Tibial artery (tissue), 4 donors: ENCODE results near the gene FAM3D.

Source experiments
- DNase-seq, 2 donors: peaks; one replicate each; pipeline ENCODE4 v3.0.0-alpha.2; 2019
- H3K27ac ChIP-seq, 2 donors: fragments of 200-600 bp; sonication (generic) in 1 of 2; 1 replicate in 1 of 2; 2 replicates in 1 of 2; pipeline ENCODE4 v1.5.1; 2018 to 2019; ENCODE audit warnings: mild to moderate bottlenecking in 1 of 2
- H3K27me3 ChIP-seq, 2 donors: fragments of 200-600 bp; sonication (generic) in 1 of 2; one replicate each; pipeline versions ENCODE4 v1.5.1 to v1.6.0; 2016 to 2019
- H3K36me3 ChIP-seq, 3 donors: fragments of 200-600 bp; sonication (generic) in 2 of 3; one replicate each; pipeline ENCODE4 v1.5.1; 2016 to 2019; ENCODE audit warnings: mild to moderate bottlenecking in 2 of 3
- H3K4me1 ChIP-seq, 4 donors: fragments of 200-600 bp; sonication (generic) in 2 of 4; 1 replicate in 3 of 4; 2 replicates in 1 of 4; pipeline ENCODE4 v1.5.1; 2016 to 2019
- H3K4me3 ChIP-seq, 2 donors: fragments of 200-600 bp; sonication (generic) in 1 of 2; 1 replicate in 1 of 2; 2 replicates in 1 of 2; pipeline ENCODE4 v1.5.1; 2018 to 2019; ENCODE audit warnings: mild to moderate bottlenecking in 2 of 2
- H3K9me3 ChIP-seq, 3 donors: fragments of 200-600 bp; sonication (generic) in 1 of 3; one replicate each; pipeline ENCODE4 v1.5.1; 2016 to 2019
- intact Hi-C: fragments of 100-400 bp; cut with DNase I; formaldehyde crosslinking; loops from one replicate; pipeline ENCODE4 v1.15.0; 2023; ENCODE audit warnings: low total_unique reads
- TF ChIP-seq, protein P1 (sequence below), 2 experiments: fragments of 200-600 bp in 1 of 2; fragments of 450-650 bp in 1 of 2; IDR thresholded peaks; one replicate each; pipeline ENCODE4 v1.5.1; 2017 to 2019; ENCODE audit warnings: antibody characterized with exemption in 2 of 2, mild to moderate bottlenecking in 1 of 2, moderate library complexity in 1 of 2

FAM3D gene

DNA sequence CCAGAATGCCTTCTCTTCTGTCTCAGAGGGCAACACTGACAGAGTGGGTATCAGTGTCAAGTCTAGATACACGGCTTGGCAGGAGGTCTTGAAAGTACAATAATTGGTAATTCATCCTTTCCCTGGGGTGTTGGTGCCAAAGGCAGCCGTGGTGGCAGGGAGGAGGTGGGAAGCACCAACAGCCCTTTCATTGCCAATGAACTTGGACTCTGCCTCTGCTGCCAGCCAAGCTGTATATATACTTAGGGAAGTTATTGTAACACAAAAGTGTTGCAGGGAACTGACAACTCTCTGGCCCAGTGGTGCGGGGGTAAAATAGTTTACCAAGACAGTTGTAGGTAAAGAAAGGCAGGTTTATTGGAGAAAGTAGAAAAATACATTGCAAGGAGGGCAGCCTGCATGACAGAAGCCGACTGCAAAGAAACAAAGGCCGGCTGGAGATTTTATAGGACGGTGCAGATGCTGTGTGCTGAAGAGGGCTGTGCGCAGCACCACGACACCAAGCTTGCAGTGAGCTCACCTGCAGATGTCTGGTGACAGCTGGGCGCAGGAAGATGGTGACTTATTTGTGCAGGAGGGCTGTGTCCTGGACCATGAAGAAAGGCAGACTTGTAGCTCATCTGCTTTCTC, 4.0 kb upstream of the FAM3D start:
- no peak overlapping the region for H3K27ac ChIP-seq
- intact Hi-C loops = no loop called here
- H3K4me1 ChIP-seq = no peaks in the 10 kb centered on the region
- no peaks in the 10 kb centered on the region for H3K36me3 ChIP-seq
- H3K27me3 ChIP-seq = no peaks in the 10 kb centered on the region
- H3K9me3 ChIP-seq = no peaks in the 10 kb centered on the region
- no peak overlapping the region for H3K4me3 ChIP-seq
- TF ChIP-seq, protein P1, sequence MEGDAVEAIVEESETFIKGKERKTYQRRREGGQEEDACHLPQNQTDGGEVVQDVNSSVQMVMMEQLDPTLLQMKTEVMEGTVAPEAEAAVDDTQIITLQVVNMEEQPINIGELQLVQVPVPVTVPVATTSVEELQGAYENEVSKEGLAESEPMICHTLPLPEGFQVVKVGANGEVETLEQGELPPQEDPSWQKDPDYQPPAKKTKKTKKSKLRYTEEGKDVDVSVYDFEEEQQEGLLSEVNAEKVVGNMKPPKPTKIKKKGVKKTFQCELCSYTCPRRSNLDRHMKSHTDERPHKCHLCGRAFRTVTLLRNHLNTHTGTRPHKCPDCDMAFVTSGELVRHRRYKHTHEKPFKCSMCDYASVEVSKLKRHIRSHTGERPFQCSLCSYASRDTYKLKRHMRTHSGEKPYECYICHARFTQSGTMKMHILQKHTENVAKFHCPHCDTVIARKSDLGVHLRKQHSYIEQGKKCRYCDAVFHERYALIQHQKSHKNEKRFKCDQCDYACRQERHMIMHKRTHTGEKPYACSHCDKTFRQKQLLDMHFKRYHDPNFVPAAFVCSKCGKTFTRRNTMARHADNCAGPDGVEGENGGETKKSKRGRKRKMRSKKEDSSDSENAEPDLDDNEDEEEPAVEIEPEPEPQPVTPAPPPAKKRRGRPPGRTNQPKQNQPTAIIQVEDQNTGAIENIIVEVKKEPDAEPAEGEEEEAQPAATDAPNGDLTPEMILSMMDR (IDR thresholded peaks at IDR 0.05) = no peak
- DNase-seq = peak in 1 of 2 donors; percentile 17

DNA sequence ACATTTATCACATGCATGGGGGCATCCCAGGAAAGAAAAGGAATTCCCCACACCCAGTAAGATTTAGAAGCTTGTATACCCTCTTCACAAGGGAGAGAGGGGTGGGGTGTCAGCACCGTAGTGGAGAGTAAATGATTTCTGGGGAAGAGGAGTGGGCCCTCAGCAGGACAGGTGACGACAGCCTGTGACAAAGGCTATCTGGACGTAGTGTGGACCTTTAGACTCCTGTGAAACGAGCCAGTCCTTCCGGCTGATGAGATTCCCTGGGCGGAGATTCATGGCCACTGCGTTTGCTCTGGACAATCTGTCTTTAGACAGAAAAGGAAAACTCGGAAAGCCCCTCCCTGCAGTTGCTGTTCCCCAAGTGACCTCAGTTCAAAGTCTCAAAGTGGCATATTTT, 1.7 kb upstream of the FAM3D start:
- TF ChIP-seq, protein P1 (IDR thresholded peaks at IDR 0.05) = no peak
- no peaks in the 10 kb centered on the region for H3K4me1 ChIP-seq
- H3K36me3 ChIP-seq = no peaks in the 10 kb centered on the region
- no peak overlapping the region for H3K27ac ChIP-seq
- no peaks in the 10 kb centered on the region for H3K9me3 ChIP-seq
- H3K4me3 ChIP-seq = no peak overlapping the region
- H3K27me3 ChIP-seq = peaks cover 0 to 4% of the 10 kb centered on the region in 2 donors
- peak in 1 of 2 donors; percentile 37 for DNase-seq
- intact Hi-C loops = no loop called here

DNA sequence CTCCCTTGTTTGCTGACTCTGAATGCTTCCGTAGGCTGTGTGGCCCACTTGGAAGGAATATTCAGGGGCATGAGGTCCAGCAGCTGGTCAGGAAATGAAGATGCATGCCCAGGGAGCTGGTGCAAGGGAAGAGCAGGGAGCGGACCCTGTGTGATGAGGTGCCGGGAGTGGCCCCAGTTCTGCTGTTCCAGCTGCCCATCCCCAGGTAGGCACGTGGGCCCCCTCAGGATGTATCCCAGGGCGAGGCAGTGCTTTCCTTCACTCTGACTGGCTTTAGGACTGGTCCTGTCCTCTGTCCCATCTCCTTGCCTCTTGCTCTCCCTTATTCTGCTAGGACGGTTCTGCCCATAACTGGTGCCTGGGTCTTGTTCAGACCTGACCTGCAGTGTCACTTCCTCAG, 1.1 kb upstream of the FAM3D start:
- no peaks in the 10 kb centered on the region for H3K9me3 ChIP-seq
- H3K36me3 ChIP-seq = no peaks in the 10 kb centered on the region
- peak in 1 of 2 donors; percentile 24 for DNase-seq
- no peak overlapping the region for H3K4me3 ChIP-seq
- no peak overlapping the region for H3K27ac ChIP-seq
- H3K4me1 ChIP-seq = no peaks in the 10 kb centered on the region
- intact Hi-C loops = no loop called here
- TF ChIP-seq, protein P1 (IDR thresholded peaks at IDR 0.05) = no peak
- H3K27me3 ChIP-seq = peaks cover 0 to 4% of the 10 kb centered on the region in 2 donors

DNA sequence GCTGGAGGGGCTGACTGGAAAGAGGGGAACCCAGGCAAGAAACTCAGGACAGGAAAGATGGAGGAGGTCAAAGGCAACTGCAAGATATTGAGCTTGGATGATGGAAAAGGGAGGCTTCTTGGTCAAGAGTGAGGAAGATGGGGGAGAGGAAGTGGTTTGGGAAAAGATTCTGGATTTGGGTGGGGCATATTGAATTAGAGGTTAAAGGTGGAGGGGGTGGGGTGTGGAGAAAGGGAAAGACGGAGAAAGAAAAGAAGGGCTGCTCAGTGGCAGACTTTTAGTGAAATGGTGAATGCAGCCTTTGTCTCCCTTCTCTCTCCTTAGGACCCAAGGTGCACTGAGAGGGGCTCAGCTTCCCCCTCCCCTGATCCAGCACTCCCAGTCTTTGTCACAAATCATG, 655 bp upstream of the FAM3D start:
- Histone ChIP-seq H3K4me1 (no peaks in the 10 kb centered on the region), H3K9me3 (no peaks in the 10 kb centered on the region), H3K36me3 (no peaks in the 10 kb centered on the region), H3K4me3 (no peak overlapping the region), H3K27me3 (peaks cover 0 to 4% of the 10 kb centered on the region in 2 donors), H3K27ac (no peak overlapping the region)
- TF ChIP-seq, protein P1 (IDR thresholded peaks at IDR 0.05) = no peak
- intact Hi-C loops = no loop called here
- DNase-seq = no peak

DNA sequence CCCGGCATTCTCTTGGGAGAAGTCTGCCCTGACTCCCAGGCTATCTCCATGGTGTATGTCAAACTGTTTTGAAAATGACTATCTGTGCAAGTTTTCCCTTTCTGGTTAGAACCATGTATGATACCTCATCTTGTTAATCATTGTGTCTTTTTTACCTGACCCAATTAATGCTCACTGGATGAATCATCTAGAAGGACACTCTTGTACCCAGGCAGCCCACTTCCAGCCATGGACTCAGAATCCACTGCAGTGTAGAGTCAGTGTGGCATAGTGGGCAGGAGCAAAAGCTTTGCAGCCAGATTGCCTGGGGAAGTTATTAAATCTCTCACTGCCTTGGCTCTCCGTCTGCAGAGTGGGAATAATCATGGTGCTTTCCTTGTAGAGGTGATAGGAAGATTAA, 1.2 kb downstream of the FAM3D start:
- H3K27ac ChIP-seq = no peak overlapping the region
- H3K4me1 ChIP-seq = no peaks in the 10 kb centered on the region
- intact Hi-C loops = no loop called here
- H3K9me3 ChIP-seq = no peaks in the 10 kb centered on the region
- no peak overlapping the region for H3K4me3 ChIP-seq
- peaks cover 0 to 4% of the 10 kb centered on the region in 2 donors for H3K27me3 ChIP-seq
- TF ChIP-seq, protein P1 (IDR thresholded peaks at IDR 0.05) = no peak
- H3K36me3 ChIP-seq = no peaks in the 10 kb centered on the region
- peak in 1 of 2 donors; percentile 10 for DNase-seq

DNA sequence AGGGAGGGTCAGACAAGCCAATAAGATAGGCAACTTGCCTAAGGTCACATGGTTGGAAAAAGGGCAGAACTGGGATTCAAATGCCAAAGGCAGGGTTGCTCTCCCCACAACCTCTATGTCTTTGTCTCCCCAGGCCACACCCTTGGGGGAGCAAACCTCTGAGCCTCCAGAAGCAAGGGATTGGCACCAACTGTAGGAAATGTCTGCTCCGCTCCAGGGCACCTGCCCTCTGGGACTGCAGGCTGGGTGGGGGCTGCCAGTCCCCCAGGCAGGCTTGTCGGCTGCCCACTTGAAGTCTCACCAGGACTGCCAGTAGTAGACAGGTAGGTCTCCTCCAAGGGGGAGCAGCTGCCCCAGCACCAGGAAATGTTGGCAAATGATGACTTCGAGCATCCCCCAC, 2.0 kb downstream of the FAM3D start:
- H3K27me3 ChIP-seq = peaks cover 0 to 4% of the 10 kb centered on the region in 2 donors
- H3K9me3 ChIP-seq = no peaks in the 10 kb centered on the region
- TF ChIP-seq, protein P1 (IDR thresholded peaks at IDR 0.05) = no peak
- DNase-seq = peak; percentile 2 to 19
- intact Hi-C loops = no loop called here
- no peaks in the 10 kb centered on the region for H3K36me3 ChIP-seq
- no peaks in the 10 kb centered on the region for H3K4me1 ChIP-seq
- H3K27ac ChIP-seq = no peak overlapping the region
- H3K4me3 ChIP-seq = no peak overlapping the region
